ENCODE data around the gene PIGB.
"Not testable (repeated sequence)": the region's sequence is repeated elsewhere in the genome, so short reads cannot be mapped to it uniquely, and the experiment has no call there.

Gene PIGB

DNA sequence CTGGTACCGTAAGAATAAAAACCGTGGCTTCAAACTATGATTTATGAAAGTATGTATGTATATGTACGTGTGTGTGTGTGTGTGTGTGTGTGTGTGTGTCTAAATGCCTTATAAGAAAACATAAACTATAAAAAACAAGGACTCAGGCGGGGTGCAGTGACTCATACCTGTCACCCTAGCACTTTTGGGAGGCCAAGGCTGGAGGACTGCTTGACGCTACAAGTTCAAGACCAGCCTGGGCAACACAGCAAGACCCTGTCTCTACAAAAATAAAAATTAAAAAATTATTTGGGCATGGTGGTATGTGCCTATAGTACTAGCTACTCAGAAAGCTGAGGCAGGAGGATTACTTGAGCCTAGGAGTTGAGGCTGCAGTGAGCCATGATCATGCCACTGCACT, 60.1 kb downstream of the PIGB start:
- no peak overlapping the region for H3K27ac Mint-ChIP-seq
- peaks cover 5% of the 10 kb centered on the region for H3K4me1 Mint-ChIP-seq
- no peak for DNase-seq (ENCODE audit: low spot score in 2 of 2)
- no peak overlapping the region for H3K4me3 Mint-ChIP-seq
- H3K9me3 Mint-ChIP-seq, result no peaks in the 10 kb centered on the region
- no peaks in the 10 kb centered on the region for H3K27me3 Mint-ChIP-seq
- ATAC-seq (ENCODE audit: low read depth), result no peak
- H3K36me3 Mint-ChIP-seq, result peaks cover 30% of the 10 kb centered on the region

DNA sequence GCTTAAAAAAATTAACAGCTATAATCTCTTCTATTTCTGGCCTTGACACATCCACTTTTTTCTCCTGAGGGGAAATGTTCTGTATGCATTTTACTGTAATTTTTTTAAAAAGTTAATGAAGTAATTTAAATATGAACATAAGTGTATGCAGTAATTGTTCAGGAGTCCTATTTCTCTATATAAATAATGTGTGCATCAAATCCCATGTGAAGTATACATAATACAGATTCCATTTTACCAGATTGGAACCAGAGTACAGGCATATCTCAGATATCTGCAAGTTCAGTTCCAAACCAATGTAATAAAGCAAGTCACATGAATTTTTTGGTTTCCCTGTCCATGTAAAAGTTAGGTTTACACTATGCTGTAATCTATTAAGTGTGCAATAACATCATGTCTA, 62.6 kb downstream of the PIGB start:
- ATAC-seq (ENCODE audit: low read depth), result no peak
- Mint-ChIP-seq H3K36me3 (peaks cover 26% of the 10 kb centered on the region), H3K27me3 (no peaks in the 10 kb centered on the region), H3K27ac (no peak overlapping the region), H3K4me3 (no peak overlapping the region), H3K9me3 (no peaks in the 10 kb centered on the region), H3K4me1 (peaks cover 5% of the 10 kb centered on the region)
- DNase-seq (ENCODE audit: low spot score in 2 of 2), result no peak

DNA sequence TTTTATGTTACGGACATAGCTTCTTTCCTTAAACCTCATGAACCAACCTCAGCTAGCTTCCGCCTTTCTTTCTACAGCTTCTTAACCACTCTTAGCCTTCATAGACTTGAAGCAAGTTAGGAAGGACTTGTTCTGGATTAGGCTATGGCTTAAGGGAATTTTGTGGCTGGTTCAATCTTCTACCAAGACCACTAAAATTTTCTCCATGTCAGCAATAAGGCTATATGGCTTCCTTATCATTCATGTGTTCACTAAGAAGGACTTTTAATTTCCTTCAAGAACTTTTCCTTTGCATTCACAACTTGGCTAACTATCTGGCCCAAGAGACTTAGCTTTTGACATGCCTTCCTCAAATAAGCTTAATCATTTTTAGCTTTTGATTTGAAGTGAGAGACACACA, 64.7 kb downstream of the PIGB start:
- Mint-ChIP-seq H3K27me3 (no peaks in the 10 kb centered on the region), H3K36me3 (peaks cover 29% of the 10 kb centered on the region), H3K4me1 (peaks cover 5% of the 10 kb centered on the region), H3K27ac (no peak overlapping the region), H3K4me3 (no peak overlapping the region), H3K9me3 (no peaks in the 10 kb centered on the region)
- DNase-seq (ENCODE audit: low spot score in 2 of 2) (no peak), ATAC-seq (ENCODE audit: low read depth) (no peak)

DNA sequence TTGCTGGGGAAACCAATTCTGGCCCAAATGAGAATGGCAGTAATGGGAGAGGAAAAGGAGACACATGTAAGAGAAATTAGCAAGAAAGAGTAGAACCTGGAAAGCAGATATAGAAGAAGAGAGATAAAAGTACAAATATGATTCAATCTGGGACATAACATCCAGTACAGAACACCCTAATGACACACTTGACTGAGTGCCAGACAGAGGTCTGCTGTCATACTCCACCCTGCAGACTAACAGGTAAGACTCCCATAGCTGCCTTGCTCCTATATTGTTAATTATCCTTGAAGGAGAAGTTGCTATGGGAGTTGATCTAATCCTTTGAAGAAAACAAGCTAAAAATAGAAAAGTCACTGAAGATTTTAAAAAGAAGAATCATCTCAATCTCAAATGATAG, 68.0 kb downstream of the PIGB start:
- Mint-ChIP-seq H3K36me3 (peaks cover 26% of the 10 kb centered on the region), H3K27me3 (no peaks in the 10 kb centered on the region), H3K4me1 (peaks cover 5% of the 10 kb centered on the region), H3K9me3 (no peaks in the 10 kb centered on the region), H3K27ac (no peak overlapping the region), H3K4me3 (no peak overlapping the region)
- DNase-seq (ENCODE audit: low spot score in 2 of 2) (no peak), ATAC-seq (ENCODE audit: low read depth) (no peak)

DNA sequence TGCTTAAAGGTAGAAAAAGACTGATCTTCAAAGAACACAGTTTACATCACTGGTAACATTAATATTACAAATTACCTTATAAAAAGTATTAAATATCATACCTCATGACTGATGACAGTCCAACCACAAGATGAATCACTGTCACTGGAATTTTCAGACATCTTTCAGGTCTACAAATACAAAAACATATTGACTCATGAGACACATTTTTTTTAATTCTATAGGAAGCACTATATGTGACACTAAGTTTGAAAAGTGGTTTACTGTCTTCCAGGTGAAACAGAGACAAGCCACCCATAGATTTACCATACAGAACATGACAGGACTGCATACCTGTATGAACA, 70.2 kb downstream of the PIGB start:
- Mint-ChIP-seq H3K36me3 (peaks cover 16% of the 10 kb centered on the region), H3K27ac (no peak overlapping the region), H3K27me3 (no peaks in the 10 kb centered on the region), H3K4me1 (no peaks in the 10 kb centered on the region), H3K9me3 (no peaks in the 10 kb centered on the region), H3K4me3 (no peak overlapping the region)
- ATAC-seq (ENCODE audit: low read depth) (no peak), DNase-seq (ENCODE audit: low spot score in 2 of 2) (no peak)

DNA sequence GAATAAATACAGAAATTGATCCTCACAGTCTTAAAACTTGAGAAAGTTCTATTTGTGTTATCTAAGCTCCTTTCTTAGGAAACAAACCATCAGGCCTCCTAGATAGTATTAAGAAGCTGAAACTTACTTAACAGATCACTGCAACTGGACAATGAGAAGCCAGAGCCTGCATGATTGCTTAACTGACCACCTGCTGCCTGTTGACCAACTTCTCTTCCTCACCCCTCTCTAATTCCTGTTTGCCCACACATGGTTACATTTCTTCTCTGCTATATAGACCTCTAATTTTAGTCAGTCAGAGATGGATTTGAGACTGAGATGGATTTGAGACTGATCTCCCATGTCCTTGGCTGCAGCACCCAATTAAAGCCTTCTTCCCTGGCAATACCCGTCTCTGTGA, 75.7 kb downstream of the PIGB start:
- ATAC-seq (ENCODE audit: low read depth) (no peak), DNase-seq (ENCODE audit: low spot score in 2 of 2) (no peak)
- Mint-ChIP-seq H3K4me1 (peaks cover 11% of the 10 kb centered on the region), H3K27ac (no peak overlapping the region), H3K36me3 (peaks cover 31% of the 10 kb centered on the region), H3K9me3 (peaks cover 6% of the 10 kb centered on the region), H3K4me3 (no peak overlapping the region), H3K27me3 (no peaks in the 10 kb centered on the region)

DNA sequence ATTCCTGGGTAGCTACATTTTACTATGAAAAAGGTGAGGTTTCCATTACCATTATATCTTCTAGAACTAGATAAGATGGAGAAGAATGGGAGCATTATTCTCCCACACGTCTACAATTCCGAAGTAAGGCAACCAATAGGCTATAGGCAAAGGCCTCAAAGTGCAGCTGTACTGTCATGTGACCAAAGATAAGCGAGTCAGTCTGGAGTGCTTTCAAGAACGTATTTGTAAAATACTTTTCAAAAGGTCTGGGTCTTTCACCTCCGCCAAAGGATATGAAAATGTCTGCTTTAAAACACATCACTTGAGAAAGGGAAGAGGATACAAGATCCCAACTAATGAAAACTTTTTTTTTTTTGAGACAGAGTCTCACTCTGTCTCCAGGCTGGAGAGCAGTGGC, 79.2 kb downstream of the PIGB start:
- no peak overlapping the region for H3K4me3 Mint-ChIP-seq
- no peak overlapping the region for H3K27ac Mint-ChIP-seq
- H3K4me1 Mint-ChIP-seq, result peaks cover 25% of the 10 kb centered on the region
- DNase-seq (ENCODE audit: low spot score in 2 of 2) (no peak), ATAC-seq (ENCODE audit: low read depth) (no peak)
- H3K36me3 Mint-ChIP-seq, result peaks cover 34% of the 10 kb centered on the region
- H3K9me3 Mint-ChIP-seq, result peaks cover 6% of the 10 kb centered on the region
- H3K27me3 Mint-ChIP-seq, result no peaks in the 10 kb centered on the region

DNA sequence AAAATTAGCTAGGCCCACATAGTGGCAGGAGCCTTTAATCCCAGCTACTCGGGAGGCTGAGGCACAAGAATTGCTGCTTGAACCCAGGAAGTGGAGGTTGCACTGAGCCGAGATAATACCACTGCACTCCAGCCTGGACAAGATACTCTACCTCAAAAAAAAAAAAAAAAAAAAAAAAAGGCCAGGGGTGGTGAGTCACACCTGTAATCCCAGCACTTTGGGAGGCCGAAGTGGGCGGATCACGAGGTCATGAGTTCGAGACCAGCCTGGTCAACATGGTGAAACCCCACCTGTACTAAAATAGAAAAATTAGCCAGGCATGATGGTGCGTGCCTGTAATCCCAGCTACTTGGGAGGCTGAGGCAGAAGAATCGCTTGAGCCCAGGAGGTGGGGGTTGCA, 81.0 kb downstream of the PIGB start:
- H3K27me3 Mint-ChIP-seq; H3K9me3 Mint-ChIP-seq; H3K27ac Mint-ChIP-seq; H3K4me3 Mint-ChIP-seq; DNase-seq (ENCODE audit: low spot score in 2 of 2); ATAC-seq (ENCODE audit: low read depth): not testable (repeated sequence)
- H3K4me1 Mint-ChIP-seq, result peaks cover 30% of the 10 kb centered on the region
- H3K36me3 Mint-ChIP-seq, result peaks cover 29% of the 10 kb centered on the region

DNA sequence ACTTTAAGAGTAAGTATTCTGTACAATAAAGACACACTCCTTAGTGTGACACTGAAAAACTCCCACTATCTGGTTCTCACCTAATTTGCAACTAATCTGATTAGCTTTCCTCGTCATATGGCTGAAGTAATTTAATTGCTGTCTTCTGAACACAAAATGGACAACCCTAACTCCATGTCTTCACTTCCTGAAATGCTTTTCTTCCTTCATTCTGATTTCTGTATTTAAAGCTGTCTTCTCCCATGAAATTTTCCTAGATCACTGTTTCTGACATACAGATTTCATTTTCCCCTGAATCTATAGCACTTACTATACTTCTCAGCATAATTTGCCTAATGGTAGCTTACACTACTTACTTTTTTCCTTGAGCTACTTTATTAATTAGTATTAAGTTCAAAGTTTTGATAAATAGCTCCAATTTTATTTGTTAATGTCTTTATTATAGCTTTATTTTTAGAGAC, 82.8 kb downstream of the PIGB start:
- H3K4me3 Mint-ChIP-seq, result no peak overlapping the region
- H3K36me3 Mint-ChIP-seq, result peaks cover 21% of the 10 kb centered on the region
- H3K9me3 Mint-ChIP-seq, result no peaks in the 10 kb centered on the region
- peaks cover 27% of the 10 kb centered on the region for H3K4me1 Mint-ChIP-seq
- H3K27me3 Mint-ChIP-seq, result no peaks in the 10 kb centered on the region
- H3K27ac Mint-ChIP-seq, result peak overlapping the region; percentile 61
- DNase-seq (ENCODE audit: low spot score in 2 of 2) (no peak), ATAC-seq (ENCODE audit: low read depth) (no peak)

DNA sequence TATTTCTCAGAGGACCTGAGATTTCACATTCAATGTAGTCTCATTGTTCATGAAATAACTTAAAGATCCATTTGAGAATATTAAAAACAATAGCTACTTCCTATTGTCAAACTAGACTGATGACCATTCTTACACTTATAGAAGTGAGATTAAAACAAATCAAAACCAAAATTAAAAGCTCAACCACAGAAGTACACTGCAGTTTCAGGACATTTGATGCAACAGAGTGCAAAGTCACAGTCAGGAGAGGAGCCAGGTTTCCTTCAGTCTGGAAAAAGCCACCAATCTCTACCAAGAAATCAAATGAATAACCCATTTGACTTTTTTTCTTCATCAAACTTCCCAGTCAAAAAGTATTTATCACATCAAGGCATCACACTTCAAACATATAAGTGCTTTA, 83.7 kb downstream of the PIGB start:
- ATAC-seq (ENCODE audit: low read depth), result no peak
- no peaks in the 10 kb centered on the region for H3K9me3 Mint-ChIP-seq
- peaks cover 30% of the 10 kb centered on the region for H3K4me1 Mint-ChIP-seq
- DNase-seq (ENCODE audit: low spot score in 2 of 2), result no peak
- H3K36me3 Mint-ChIP-seq, result peaks cover 16% of the 10 kb centered on the region
- no peak overlapping the region for H3K4me3 Mint-ChIP-seq
- no peaks in the 10 kb centered on the region for H3K27me3 Mint-ChIP-seq
- H3K27ac Mint-ChIP-seq, result no peak overlapping the region

DNA sequence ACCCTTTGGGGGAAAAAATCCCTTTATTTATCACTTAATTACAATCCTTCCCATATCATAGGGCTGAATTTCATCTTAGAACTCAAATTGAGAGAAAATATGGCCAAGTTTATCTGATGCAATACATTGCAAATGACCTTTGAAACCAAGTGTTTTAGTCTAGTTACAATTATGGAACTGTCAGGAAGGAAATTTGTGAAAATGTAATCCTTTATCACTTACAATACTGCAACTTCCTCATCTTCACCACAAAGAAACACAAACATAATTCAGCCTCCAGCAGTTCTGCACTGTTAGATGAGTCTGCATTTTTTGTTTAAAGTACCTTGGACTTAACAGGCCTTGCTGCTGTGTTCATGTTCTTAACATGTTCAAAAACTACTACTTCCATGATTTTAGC, 84.5 kb downstream of the PIGB start:
- Mint-ChIP-seq H3K4me1 (peaks cover 31% of the 10 kb centered on the region), H3K27ac (no peak overlapping the region), H3K36me3 (peaks cover 9% of the 10 kb centered on the region), H3K4me3 (no peak overlapping the region), H3K9me3 (no peaks in the 10 kb centered on the region), H3K27me3 (no peaks in the 10 kb centered on the region)
- ATAC-seq (ENCODE audit: low read depth) (no peak), DNase-seq (ENCODE audit: low spot score in 2 of 2) (no peak)

Data from memory B cell (primary cell).